K562 (cell line): ENCODE results near the gene TSC22D3. TPM values are rescaled to one million over a fixed set of nuclear protein-coding genes. Genes with fewer than 3 reads are reported as not detected.

Experiments used
- ZNF318 ChIP-seq, 2 experiments: fragments of 450-650 bp; IDR thresholded peaks; 2 replicates each; pipeline ENCODE4 v1.6.1; 2016; ENCODE audit warnings: mild to moderate bottlenecking in 2 of 2, borderline replicate concordance in 1 of 2, low read depth in 1 of 2, moderate library complexity in 1 of 2
- polyA plus RNA-seq, 8 experiments: library from polyadenylated mRNA; depleted of rRNA in 4 of 8; stranded (reverse) in 5 of 8; unstranded in 3 of 8; fragments of >200 nt; fragmentation: Nextera tagmentation in 2 of 8; fragmentation: Illumina TruSeq in 1 of 8; extraction: Ambion mirVana in 2 of 8; extraction: Trizol in 1 of 8; gene quantifications; 2 replicates each; pipeline versions ENCODE4 v1.2.1 to v1.2.3, GENCODE V29; 2011 to 2014; ENCODE audit warnings: inconsistent platforms in 1 of 8, missing spikeins in 1 of 8
- total RNA-seq, 7 experiments: library from RNA; depleted of rRNA in 6 of 7; stranded (reverse); fragments of >200 nt in 6 of 7; fragmentation: Illumina TruSeq in 2 of 7; extraction: Trizol in 2 of 7; gene quantifications; 2 replicates each; pipeline versions ENCODE4 v1.2.1 to v1.2.3, GENCODE V29; 2011 to 2021; ENCODE audit warnings: low replicate concordance in 1 of 7
- TF ChIP-seq, protein P1 (sequence below): fragments of 450-650 bp; formaldehyde crosslinking; IDR thresholded peaks from 2 replicates; pipeline ENCODE4 v1.4.0; 2020; ENCODE audit warnings: mild to moderate bottlenecking, moderate library complexity

Gene TSC22D3
- total and polyA plus RNA-seq, 9 of the 15 experiments (the other 6 are each of a cell fraction or from before 2014, with no cell fraction given), result 0.48 to 3.0 (median 0.87) TPM

DNA sequence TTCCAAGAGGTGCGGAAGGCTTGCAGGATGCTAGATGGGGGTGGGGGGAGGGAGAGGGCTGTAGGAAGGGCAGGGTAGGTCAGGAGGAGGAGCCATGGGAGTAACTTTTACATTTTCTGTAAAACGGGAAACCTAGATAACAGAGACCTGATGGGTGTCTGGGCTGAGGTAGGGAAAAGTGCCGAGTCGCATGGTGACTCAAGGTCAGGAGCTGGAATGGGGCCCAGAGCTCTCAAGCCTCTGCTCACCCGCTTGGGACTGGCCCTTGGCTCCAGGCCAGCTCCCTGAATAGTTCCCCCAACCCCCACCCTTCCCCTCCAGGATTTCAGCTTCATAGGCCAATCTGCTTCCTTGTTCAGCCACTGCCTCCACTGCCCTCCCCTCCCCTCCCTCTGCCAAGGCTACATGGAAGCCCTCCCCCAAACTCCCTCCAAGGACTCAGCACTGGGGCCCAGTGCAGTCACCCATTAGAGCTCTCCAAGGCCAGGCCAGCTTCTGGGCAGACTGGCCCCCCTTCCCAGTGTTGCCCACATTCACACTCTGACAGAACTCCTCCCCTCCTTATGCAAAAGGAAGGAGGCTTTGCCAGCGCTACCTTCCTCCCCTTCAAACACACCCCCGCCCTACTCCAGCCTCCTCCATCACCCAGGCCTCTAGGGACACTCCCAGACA, 43.6 kb downstream of the TSC22D3 start (continued):
- TF ChIP-seq ZNF318 (IDR thresholded peaks at IDR 0.05; ENCODE audit: borderline replicate concordance in 1 of 2, low read depth in 1 of 2), result peak in 1 of 2 experiments; percentile 48; a peak in 1 of 4 replicates
- TF ChIP-seq, protein P1, sequence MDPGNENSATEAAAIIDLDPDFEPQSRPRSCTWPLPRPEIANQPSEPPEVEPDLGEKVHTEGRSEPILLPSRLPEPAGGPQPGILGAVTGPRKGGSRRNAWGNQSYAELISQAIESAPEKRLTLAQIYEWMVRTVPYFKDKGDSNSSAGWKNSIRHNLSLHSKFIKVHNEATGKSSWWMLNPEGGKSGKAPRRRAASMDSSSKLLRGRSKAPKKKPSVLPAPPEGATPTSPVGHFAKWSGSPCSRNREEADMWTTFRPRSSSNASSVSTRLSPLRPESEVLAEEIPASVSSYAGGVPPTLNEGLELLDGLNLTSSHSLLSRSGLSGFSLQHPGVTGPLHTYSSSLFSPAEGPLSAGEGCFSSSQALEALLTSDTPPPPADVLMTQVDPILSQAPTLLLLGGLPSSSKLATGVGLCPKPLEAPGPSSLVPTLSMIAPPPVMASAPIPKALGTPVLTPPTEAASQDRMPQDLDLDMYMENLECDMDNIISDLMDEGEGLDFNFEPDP (CRISPR knock-in tag), result no peak
- TF ChIP-seq, all 486 proteins: peak for 35
